Neural cell (in vitro differentiated cells): ENCODE data around the gene ITGB5.

Experiments used
- CTCF ChIP-seq: fragments of 450-650 bp; IDR thresholded peaks from 2 replicates; pipeline ENCODE4 v1.5.1; 2014; ENCODE audit warnings: antibody characterized with exemption, mild to moderate bottlenecking, moderate library complexity; ENCODE audit not compliant: poor library complexity, severe bottlenecking
- EZH2 ChIP-seq: fragments of 200-600, 300-800 bp; shearing (Covaris generic), sonication (generic); IDR thresholded peaks from 2 replicates; pipeline ENCODE4 v1.6.1; 2014; ENCODE audit warnings: antibody characterized with exemption, low read length, borderline replicate concordance, mild to moderate bottlenecking; ENCODE audit not compliant: insufficient read depth, poor library complexity, severe bottlenecking
- MXI1 ChIP-seq: fragments of 450-650 bp; conservative IDR thresholded peaks from 2 replicates; pipeline ENCODE4 v1.6.1; 2014; ENCODE audit warnings: antibody characterized with exemption, mild to moderate bottlenecking; ENCODE audit not compliant: poor library complexity, severe bottlenecking
- POLR2AphosphoS5 ChIP-seq: IDR thresholded peaks from 2 replicates; pipeline ENCODE4 v1.6.1; 2012
- RAD21 ChIP-seq: fragments of 450-650 bp; conservative IDR thresholded peaks from 2 replicates; pipeline ENCODE4 v1.6.1; 2014; ENCODE audit warnings: antibody characterized with exemption, mild to moderate bottlenecking, moderate library complexity
- REST ChIP-seq: IDR thresholded peaks from 2 replicates; pipeline ENCODE4 v1.6.1; 2012; ENCODE audit warnings: borderline replicate concordance
- SMC3 ChIP-seq: fragments of 450-650 bp; conservative IDR thresholded peaks from 2 replicates; pipeline ENCODE4 v1.6.1; 2014; ENCODE audit warnings: antibody characterized with exemption, mild to moderate bottlenecking, moderate library complexity; ENCODE audit not compliant: poor library complexity
- TAF1 ChIP-seq: IDR thresholded peaks from 2 replicates; pipeline ENCODE4 v1.6.1; 2012; ENCODE audit warnings: low read depth

GRCh38 chr3:124764746-124765145 lies 122.4 kb downstream of the ITGB5 start:
- TF ChIP-seq CTCF = no peak
- no peak for TF ChIP-seq POLR2AphosphoS5
- no peak for TF ChIP-seq TAF1
- no peak for TF ChIP-seq MXI1
- TF ChIP-seq RAD21 = no peak
- TF ChIP-seq SMC3 = no peak
- no peak for TF ChIP-seq EZH2
- no peak for TF ChIP-seq REST
